HS-27A (cell line): ENCODE measurements around the gene DAD1.
A peak's percentile ranks its signal among the peaks of the same experiment; 100 is the strongest.

Source experiments
- DNase-seq: peaks from one replicate; pipeline ENCODE4 v3.0.0-alpha.2; 2012; ENCODE audit warnings: low read depth, missing footprints

DAD1 gene

DNA sequence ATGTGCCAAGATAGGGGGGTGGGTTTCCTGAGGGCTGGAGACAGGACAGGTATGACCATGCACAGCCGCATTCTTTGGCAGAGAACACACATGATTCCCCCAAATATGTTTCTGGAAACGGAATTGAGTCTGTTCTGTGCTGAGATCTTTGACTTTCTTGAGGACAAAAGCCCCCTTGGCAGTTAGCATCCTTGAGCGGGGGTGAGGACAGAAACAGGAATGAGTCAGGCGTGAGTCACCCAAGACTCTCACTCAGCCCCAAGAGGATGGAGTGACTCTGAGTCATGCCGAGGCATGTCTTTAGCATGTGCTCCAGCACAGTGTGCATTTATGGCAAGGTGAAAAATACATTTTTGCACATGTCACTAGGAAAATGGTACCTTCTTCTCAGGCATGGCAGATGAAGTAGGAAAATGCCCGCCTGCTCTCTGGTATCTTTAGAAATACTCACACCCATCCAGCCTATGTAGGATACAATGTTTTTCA is 52.1 kb downstream of the DAD1 start:
- peak; percentile 99 for DNase-seq

DNA sequence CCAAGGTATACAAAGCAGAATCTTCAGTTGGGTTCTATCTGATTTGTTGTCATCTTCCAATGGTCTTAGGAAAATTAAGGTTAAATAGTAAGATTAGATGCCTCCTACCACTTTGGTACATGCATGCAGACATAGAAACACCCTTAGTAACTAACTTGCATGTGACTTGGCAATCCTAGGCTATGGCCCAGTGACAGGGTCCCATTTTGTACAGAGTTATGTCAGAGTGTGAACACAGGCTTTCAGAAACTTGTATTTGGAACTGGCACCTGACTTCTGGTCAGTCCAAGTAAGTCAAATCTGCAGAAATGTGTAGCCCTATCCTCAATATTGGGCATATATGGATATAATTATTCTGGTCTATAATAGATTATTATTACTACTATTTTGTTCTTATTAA is 53.1 kb downstream of the DAD1 start:
- no peak for DNase-seq

DNA sequence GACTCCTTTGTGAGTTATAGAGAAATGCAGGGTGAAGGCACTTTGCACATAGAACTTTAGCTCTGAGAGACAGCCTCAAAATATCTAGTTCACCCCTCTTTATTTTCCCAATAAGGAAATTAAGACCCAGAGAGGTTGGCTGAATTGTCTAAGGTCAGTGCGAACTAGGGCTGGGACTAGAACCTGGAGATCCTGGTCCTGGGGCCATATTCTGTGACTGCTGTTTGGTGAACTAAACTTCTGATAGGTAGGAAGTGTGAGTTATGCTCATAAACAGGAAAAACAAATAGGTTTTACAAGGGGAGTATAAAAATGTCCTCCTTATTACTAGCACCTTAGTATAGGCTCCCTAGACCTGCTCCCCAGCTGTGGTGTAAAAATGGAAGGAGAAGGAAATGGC is 53.9 kb downstream of the DAD1 start:
- no peak for DNase-seq

DNA sequence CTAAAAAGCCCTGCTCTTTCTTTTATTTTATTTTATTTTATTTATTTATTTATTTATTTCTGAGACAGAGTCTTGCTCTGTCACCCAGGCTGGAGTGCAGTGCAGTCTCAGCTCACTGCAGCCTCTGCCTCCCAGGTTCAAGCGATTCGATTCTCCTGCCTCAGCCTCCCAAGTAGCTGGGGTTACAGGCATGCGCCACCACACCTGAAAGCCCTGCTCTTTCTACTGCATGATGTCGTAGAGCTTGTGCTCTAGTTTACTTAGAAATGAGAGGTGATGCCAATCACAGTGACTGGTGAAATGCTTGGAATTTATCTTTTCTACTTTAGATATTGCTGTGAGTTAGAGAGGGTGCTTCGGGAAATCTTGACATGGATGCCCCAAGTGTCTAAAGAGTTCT is 54.5 kb downstream of the DAD1 start:
- no peak for DNase-seq

DNA sequence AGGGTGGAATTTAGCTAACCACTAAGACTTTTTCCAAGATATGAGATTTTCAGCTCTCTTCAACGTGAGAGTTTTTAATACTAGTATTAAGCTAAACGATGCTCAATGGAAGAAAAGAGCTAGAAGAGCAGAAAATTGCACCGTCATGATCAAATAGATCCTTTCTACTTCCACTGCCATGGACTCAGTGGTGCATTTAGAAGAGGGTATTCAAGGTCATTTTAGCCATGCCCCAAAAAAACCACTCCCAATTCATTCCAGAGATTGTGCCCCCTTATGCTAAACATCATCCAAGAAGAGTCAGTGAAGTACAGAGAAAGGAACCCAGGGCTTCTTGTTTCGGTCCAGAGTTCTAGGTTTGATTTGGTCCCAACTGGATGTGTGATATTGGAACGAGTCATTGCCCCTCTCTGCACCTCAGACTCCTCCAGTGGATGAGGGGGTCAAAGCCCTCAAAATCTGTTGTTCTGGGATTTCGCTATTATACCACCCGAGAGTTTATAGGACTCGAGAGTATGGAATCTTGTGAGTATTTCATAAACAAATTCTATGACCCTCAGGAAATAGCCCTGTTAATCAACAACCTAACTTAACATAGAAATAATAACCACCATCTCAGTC is 55.2 kb downstream of the DAD1 start:
- no peak for DNase-seq

DNA sequence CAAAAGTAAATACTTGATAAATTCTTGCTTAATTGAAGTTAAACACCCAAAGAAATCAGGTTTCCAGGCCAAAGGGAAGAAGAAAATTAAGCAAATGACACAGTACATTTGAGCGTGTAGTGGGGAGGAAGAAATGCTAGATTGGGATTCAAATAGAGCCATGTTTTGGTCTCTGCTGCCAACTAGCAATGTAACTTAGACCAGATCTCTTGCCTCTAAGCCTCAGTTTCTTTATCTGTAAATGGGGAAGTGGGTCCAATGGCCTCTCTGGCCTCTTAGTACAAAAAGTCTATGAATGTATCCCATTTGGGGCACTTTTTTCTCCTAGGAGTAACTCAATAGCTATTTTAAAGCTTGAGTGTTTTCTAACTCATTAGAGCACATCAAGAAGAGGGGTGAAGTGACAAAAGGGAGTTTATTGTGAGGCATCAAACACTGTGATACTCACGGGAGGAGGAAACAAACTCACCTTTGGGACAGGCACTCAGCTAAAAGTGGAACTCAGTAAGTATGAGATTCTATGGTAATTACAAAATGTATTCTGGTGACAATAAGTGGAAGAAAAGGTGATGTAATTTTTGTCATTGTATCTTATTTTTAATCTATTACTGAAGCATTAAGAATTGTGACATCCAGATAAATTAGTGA is 55.8 kb downstream of the DAD1 start:
- no peak for DNase-seq

DNA sequence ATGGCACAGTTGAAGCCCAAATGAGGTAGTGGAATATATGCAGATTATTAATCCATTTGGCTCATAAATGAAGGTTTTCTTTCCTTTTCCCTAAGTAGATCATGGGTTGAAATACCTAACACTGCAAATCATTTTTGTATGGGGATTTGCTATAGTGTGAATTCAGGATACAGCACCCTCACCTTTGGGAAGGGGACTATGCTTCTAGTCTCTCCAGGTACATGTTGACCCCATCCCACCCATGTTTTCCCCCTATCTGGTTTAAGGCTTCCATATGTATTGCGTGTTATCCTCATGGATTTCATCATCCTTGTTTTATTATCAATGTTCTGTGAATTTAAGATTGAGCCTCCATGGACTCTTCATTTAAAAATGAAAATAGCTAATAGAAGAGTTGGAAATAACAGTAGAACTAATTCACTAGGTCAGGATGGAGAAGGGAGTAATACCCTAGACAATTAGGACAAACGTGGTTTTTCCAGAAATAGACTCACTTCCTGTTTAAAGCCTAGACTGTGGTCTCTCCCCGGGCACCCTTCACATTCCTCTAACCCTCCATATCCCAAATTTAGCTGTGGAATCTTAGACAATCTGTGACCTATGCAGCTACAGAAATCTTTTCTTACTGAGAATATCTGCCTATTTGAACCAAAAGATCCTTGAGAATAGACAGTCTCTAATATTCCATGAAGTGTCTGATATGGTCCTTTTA is 56.5 kb downstream of the DAD1 start:
- no peak for DNase-seq

DNA sequence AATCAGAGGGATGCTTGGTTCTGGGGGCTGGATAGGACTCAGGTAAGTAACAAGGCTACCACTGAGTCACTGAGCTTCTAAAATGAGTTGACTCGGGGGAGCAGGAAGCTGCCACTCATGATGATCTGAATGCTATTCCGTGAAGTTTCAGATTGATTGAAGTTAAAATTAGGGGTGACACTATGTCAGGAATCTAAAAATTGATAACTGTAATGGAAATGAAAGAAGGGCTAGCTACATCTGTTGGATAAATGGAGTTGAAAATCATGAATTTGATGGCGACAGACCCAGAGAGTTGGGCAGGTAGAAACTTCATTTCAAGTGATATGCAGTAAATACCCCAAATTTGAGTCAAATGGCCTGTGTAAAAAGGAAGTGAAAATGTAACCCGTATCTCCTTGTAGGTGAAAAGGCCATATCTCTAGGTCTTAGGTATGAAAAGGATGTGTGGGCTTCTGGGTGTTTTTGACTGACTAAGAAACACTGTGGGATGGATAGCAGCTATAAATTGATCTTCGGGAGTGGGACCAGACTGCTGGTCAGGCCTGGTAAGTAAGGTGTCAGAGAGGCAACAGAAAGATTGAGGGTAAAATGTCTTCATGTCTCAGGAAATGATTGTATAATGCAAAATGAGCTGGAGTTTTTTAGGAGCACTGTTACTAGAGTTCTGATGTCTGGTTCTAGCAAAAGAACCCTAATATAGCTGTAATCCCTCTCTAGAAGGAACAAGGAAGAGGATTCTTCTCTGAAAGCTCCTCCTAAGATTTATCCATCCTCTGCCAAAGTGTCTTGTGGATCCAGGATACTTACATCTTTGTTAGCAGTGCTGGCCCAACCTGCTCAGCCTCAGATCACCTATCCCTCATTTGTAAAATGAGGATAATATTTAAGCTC is 57.3 kb downstream of the DAD1 start:
- DNase-seq: no peak

DNA sequence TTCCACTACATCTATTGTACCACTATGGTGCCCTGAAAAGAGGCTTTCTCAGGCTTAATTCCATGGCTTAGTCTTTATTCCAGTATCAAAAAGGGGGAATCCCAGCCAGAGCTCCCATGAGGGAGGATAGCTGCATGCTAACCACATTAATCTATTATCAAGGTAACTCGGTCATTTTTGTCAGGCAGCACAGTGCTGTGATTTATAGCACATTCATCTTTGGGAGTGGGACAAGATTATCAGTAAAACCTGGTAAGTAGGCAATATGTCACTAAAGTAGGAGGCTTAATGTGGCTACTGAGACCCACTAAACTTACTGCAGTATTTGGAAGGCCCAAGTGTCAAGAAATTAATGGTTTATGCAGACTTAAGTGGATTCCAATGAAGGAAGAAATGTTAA is 58.9 kb downstream of the DAD1 start:
- DNase-seq: no peak

DNA sequence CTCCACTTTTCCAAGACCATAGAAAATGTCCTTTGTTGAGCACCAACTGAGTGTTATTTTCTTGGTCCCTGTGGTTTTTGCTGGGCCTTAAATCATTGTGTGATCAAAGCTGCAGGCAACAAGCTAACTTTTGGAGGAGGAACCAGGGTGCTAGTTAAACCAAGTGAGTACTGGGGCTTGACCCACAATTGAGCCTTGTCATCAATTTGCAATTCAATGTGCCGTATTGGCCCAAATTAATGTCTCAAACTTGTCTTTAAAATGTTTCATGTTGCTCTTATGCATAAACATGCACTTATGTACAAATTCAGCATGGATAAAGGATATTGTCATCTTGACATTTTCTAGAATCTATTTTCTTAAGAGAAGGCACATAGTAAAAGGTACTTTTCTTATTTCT is 62.3 kb downstream of the DAD1 start:
- no peak for DNase-seq

DNA sequence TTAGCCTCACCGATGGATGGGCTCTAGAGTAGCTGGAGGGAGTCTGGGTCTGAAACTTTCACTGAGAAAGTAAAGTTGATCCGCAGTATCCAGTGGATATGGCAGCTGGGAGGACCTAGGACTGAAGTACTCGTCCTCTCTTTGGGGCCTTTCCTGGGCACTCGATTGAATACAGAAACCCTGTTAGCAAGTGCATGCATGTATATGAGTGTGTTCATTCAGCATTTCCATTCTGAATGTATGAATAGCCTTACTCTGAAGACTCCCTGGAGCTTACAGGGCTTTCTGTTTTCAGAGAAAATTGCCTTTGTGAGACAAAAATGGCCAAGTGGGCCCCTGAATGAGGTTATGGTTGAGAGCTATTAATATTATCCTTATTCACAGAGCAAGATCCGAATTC is 62.8 kb downstream of the DAD1 start:
- DNase-seq: no peak

DNA sequence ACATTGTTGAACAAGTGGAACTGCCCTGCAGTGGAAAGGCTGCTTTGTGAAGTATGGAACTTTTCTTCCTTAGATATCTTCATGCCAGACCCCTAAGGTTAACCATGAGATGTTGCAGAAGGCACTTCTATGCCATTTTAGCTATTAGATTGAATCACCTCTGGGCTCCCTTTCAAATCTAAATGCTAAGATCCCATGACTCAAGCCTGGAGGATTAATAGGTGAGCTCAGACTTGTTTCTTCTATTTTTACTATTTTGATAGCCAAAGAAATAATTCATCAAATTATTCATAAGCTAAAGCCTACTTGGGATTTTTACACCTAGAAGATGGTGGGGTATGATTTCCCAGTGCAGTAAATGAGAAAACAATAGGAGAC is 64.3 kb downstream of the DAD1 start:
- no peak for DNase-seq

DNA sequence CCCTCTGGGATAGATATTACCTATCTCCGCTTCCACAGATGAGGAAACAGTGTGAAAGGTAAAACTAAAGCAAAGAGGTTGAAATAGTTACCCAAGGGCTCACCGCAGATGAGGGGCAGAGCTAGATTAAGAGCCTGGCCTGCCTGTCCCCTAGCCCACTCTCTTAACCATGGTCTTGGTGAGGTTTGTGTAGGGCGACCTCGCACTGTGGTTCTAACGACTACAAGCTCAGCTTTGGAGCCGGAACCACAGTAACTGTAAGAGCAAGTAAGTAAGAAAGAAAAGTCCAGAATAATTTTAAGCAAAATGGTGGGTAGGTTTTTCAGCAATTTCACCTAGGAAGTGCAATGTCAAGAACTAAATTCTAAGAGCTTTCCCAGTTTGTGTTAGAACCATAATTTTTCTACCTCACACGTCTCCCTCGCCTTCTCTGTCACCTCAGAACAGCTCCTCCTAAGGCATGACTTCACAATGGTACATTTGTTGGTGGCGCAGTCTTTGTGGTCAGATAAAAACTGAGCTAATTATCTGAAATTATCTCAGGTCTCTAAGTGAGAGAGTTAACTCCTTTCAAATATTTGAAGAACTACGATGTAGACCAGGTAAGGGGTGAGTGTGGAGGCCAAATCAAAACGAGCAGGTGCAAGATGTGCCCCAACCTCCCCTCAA is 64.8 kb downstream of the DAD1 start:
- DNase-seq: no peak

DNA sequence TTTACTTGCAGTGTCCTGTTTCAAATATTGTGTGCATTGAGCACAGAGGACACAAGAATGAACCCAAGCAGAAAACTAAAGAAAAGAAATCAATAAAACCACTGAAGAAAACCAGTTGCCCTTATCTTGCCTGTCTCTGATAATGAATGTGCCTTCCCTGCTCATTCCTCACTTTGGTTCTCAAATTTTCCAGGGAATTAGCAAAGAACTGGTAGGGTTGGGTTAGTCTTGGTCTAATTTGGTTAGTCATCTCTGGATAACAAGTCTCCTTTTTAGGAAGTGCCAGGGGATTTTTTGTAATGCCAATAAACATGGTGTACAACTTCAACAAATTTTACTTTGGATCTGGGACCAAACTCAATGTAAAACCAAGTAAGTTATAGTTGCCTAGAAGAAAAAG is 65.7 kb downstream of the DAD1 start:
- no peak for DNase-seq

DNA sequence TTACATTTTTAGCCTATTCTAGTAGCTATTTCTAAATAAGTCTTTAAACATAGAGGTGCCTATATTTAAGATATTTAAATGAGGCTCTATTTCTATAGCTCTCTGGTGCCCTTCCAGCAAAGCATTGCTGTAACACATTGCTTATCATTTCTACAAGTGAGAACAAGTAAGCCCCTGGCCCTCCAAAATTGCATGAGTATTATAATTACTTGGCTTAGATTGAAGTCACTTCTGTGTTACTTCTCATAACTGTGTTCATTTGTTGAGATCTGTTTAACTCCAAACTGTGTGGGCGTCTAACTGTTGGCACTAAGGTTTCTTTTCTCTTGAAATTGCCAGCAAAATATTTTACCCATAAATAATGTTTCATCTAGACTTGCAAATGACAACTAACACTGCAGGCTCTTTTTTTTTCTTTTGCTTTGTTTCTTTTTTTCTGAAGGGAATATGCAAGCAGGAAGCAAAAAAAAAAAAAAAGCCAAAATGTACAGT is 66.5 kb downstream of the DAD1 start:
- no peak for DNase-seq

DNA sequence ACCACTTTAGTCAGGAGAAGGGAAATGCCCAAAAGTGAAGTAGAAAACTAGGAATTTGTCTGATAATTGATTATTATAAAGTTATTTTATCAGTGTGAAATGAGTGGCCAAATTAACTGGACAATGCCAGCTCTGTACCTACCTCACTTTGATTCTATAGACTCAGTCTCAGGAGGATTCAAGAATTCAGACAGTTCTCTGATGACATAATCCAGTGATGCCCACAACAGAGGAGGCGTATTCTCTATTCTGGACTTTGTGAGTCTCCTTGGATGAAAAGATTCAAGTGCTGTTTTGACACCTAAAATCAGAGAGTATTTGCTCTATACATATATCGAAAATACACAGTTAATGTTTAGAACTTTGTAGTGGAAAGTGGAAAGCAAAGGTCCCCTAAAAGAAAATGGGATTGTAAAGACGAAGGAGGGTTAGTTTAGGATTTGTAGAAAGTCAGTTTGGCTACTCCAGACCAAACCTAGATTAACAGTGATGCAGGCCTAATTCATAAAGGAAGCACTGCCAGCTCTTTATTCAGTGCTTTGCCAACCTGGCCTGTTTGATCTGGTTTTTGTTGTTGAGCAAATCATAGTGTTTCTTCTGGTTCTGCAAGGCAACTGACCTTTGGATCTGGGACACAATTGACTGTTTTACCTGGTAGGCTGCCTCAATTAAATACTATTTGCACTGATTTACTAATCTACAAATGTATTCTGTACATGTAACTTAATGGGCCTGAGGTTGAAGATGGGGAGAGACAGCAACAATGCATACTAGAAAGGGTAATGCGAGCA is 67.4 kb downstream of the DAD1 start:
- no peak for DNase-seq

DNA sequence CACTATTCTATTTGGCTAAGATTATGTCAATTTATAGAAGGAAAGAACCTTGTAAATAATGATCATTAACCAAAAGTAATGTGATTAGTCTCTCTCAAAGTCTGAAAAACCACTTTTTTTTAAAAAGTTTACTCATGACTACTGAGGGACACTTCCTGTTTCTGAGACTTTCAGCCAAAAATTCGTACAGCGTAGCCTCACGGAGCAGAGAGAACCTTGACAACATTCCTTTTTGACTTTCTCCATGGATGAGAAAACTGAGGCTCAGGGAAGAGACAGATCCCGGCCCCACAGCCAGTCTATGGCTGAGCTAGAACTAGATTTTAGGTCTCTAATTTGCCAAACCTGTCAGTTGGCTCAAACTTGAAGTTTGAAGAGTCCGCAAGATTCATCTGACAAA is 68.2 kb downstream of the DAD1 start:
- DNase-seq: no peak

DNA sequence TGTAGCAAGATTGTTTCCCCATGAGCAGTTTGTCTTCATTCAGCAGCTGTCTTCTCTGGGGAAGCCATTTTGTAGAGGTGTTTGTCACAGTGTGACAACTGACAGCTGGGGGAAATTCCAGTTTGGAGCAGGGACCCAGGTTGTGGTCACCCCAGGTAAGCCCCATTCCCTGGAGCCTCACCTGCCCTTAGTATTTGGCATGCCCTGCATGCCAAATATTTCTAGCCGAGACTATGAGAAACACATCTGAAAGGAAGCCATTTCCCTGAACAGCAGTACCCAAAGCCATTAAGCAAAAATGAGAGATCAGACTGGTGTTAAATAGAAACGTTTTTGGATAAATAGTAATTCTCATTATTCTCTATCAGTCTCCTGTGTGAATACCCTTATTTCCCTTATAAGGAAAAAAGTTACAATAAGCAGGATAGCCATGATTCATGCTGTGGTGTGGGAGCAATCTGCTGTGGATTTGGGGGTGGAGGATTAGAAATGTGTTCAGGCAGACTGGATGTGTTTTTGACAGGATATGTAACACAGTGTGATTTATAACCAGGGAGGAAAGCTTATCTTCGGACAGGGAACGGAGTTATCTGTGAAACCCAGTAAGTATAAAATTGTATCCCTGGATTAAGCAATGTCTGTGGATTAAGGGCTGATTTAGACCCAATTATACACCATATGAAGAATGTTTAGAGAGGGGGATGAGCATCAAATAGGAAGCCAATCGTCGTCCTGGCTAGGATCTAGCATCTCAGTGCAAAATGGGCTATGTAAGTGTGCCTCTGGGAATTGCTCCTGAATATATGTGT is 68.9 kb downstream of the DAD1 start:
- peak; percentile 31 for DNase-seq

DNA sequence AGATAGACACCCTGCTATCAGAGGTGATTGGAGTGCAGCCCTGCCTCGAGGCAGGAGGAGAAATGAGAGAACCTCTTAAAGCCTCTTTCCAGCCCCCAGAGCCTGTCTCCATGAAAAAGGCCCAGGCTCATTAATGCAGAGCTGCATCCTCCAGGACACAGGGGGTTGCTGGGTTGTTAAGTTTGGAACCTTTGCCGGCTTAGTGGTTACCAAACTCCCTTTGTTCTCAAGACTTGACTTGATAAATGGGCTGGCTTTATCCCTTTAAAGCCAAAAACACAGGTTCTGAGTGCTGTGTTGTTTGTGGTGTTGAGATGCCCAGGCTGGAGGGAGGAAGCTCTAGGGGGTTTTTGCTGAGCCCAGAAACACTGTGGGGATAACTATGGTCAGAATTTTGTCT is 71.0 kb downstream of the DAD1 start:
- DNase-seq: no peak

DNA sequence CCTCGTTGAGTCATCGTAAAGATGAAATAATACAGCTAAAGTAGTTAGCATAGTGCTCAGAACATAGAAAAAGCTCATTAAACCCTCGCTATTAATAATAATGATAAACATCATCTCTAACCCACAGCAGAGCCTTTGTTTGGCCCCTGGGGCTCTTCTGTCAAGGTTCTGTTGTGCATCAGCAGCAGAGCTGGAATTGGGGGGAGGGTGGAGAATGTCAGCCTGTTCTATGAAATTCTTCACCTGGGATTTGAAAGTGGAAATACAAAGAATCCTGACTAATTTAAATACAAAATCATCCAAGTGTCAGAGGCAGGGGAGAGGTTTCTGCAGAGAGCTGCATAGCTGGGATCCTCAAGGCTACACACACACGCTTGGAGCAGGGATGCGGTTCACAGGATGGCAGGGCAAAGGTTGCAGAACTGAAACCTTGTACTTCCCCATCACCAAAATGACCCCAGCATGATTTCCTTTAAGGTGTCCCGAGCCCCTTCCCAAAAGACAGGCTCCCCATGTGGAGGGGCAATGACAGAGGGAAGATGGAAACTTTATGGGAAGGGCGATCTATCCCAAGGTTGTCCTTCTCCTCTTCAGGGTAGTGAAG is 71.8 kb downstream of the DAD1 start:
- DNase-seq: no peak
